Liver (tissue), 9 donors: ENCODE data around the gene DCUN1D1. TPM values are rescaled to one million over a fixed set of nuclear protein-coding genes. Genes with fewer than 3 reads are reported as not detected.

ENCODE experiments used
- DNase-seq: peaks from one replicate; pipeline ENCODE4 v3.0.0-alpha.2; 2017; ENCODE audit warnings: low spot score
- H3K27ac ChIP-seq, 2 donors: one replicate each; pipeline ENCODE4 v1.7.0; 2013; ENCODE audit warnings: inconsistent platforms in 2 of 2, low read length in 2 of 2, control low read depth in 1 of 2, low read depth in 1 of 2, mild to moderate bottlenecking in 1 of 2
- H3K27me3 ChIP-seq, 4 donors: one replicate each; pipeline versions ENCODE4 v1.6.1 to v1.7.0; 2013; ENCODE audit warnings: low read length in 3 of 4, inconsistent platforms in 1 of 4, mild to moderate bottlenecking in 1 of 4, moderate library complexity in 1 of 4; ENCODE audit not compliant: control insufficient read depth in 4 of 4, insufficient read depth in 4 of 4
- H3K36me3 ChIP-seq, 4 donors: one replicate each; pipeline versions ENCODE4 v1.6.1 to v1.7.0; 2013; ENCODE audit warnings: low read length in 3 of 4, mild to moderate bottlenecking in 3 of 4, low read depth in 1 of 4, moderate library complexity in 1 of 4; ENCODE audit not compliant: control insufficient read depth in 4 of 4, insufficient read depth in 3 of 4
- H3K4me1 ChIP-seq, 4 donors: one replicate each; pipeline versions ENCODE4 v1.6.1 to v1.7.0; 2013; ENCODE audit warnings: low read length in 3 of 4, mild to moderate bottlenecking in 3 of 4, moderate library complexity in 1 of 4; ENCODE audit not compliant: control insufficient read depth in 4 of 4, insufficient read depth in 4 of 4
- H3K4me3 ChIP-seq, 3 donors: one replicate each; pipeline versions ENCODE4 v1.6.1 to v1.7.0; 2013; ENCODE audit warnings: low read length in 3 of 3, control low read depth in 1 of 3, low read depth in 1 of 3, mild to moderate bottlenecking in 1 of 3
- H3K9ac ChIP-seq, 2 donors: one replicate each; pipeline ENCODE4 v1.7.0; 2013; ENCODE audit warnings: low read length in 2 of 2, mild to moderate bottlenecking in 2 of 2, moderate library complexity in 2 of 2, control low read depth in 1 of 2, low read depth in 1 of 2
- H3K9me3 ChIP-seq, 4 donors: one replicate each; pipeline versions ENCODE4 v1.6.1 to v1.7.0; 2013; ENCODE audit warnings: low read length in 3 of 4; ENCODE audit not compliant: control insufficient read depth in 4 of 4
- EGR1 ChIP-seq, 2 donors: IDR thresholded peaks; 2 replicates each; pipeline ENCODE4 v1.6.1; 2016 to 2018; ENCODE audit warnings: antibody characterized with exemption in 2 of 2, low read depth in 2 of 2
- FOXA2 ChIP-seq: IDR thresholded peaks from 2 replicates; pipeline ENCODE4 v1.6.1; 2016; ENCODE audit warnings: antibody characterized with exemption
- JUND ChIP-seq, 2 donors: IDR thresholded peaks; 2 replicates each; pipeline ENCODE4 v1.6.1; 2016; ENCODE audit warnings: antibody characterized with exemption in 2 of 2
- NR2F2 ChIP-seq: IDR thresholded peaks from 2 replicates; pipeline ENCODE4 v1.6.1; 2016; ENCODE audit warnings: antibody characterized with exemption
- RAD21 ChIP-seq, 2 donors: IDR thresholded peaks; 2 replicates each; pipeline ENCODE4 v1.6.1; 2016; ENCODE audit warnings: antibody characterized with exemption in 2 of 2, mild to moderate bottlenecking in 2 of 2
- RXRA ChIP-seq, 2 donors: IDR thresholded peaks; 2 replicates each; pipeline ENCODE4 v1.6.1; 2017 to 2018; ENCODE audit warnings: antibody characterized with exemption in 2 of 2, mild to moderate bottlenecking in 1 of 2
- SP1 ChIP-seq: IDR thresholded peaks from 2 replicates; pipeline ENCODE4 v1.6.1; 2018; ENCODE audit warnings: antibody characterized with exemption, mild to moderate bottlenecking
- TAF1 ChIP-seq: conservative IDR thresholded peaks from 2 replicates; pipeline ENCODE4 v1.6.1; 2016; ENCODE audit warnings: antibody characterized with exemption, mild to moderate bottlenecking
- WGBS: extraction: QIAGEN DNeasy Blood & Tissue Kit; methylation state at CpG from one replicate; pipeline ENCODE4 v1.1.7; 2013; 5-methylcytosine and 5-hydroxymethylcytosine counted together
- polyA plus RNA-seq, 2 donors: library from polyadenylated mRNA; stranded (reverse) in 1 of 2; unstranded in 1 of 2; fragments of 200-250 nt in 1 of 2; fragments of >200 nt in 1 of 2; fragmentation: Nextera tagmentation in 1 of 2; extraction: Ambion mirVana in 1 of 2; gene quantifications; one replicate each; pipeline versions ENCODE4 v1.2.1 to v1.2.3, GENCODE V29; 2013 to 2015
- total RNA-seq, 2 donors: library from RNA; depleted of rRNA; stranded (reverse); fragments of >200 nt; gene quantifications; one replicate each; pipeline ENCODE4 v1.2.3, GENCODE V29; 2014
- TF ChIP-seq, protein P1 (sequence below): IDR thresholded peaks from 2 replicates; pipeline ENCODE4 v1.6.1; 2016; ENCODE audit warnings: antibody characterized with exemption, mild to moderate bottlenecking
- TF ChIP-seq, protein P2 (sequence below): IDR thresholded peaks from 2 replicates; pipeline ENCODE4 v1.6.1; 2016; ENCODE audit warnings: antibody characterized with exemption
- TF ChIP-seq, protein P3 (sequence below): IDR thresholded peaks from 2 replicates; pipeline ENCODE4 v1.6.1; 2016; ENCODE audit warnings: antibody characterized with exemption
- TF ChIP-seq, protein P4 (sequence below): fragments of 150-350 bp; IDR thresholded peaks from 2 replicates; pipeline ENCODE4 v1.5.1; 2017; ENCODE audit warnings: improper control_type of control experiment, low read depth, low read length; ENCODE audit not compliant: missing input control
- donor health status: healthy.
- donor health status: healthy.
- donor health status: healthy.
- donor health status: healthy.
- donor health status: healthy.

The DCUN1D1 gene
- total and polyA plus RNA-seq, 4 donors, result 9.1 to 56.0 (median 23.5) TPM

DNA sequence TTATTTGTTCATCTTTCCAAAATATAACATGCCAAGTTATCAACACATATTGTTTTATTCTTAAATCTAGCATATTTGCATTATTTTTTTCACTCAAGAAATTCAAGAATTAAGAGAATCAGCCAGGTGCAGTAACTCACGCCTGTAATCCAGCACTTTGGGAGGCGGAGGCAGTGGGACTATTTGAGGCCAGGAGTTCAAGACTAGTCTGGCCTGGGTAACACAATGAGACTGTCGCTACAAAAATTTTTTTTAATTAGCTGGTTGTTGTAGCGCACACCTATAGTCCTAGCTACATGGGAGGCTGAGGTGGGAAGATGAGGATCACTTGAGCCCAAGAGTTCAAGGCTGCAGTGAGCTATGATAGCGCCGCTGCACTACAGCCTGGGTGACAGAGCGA, 10.5 kb downstream of the DCUN1D1 start:
- Histone ChIP-seq H3K9ac (no peak overlapping the region), H3K36me3 (no peaks in the 10 kb centered on the region), H3K4me1 (peaks cover 17 to 44% (median 29%) of the 10 kb centered on the region in 4 donors), H3K27me3 (no peaks in the 10 kb centered on the region), H3K27ac (no peak overlapping the region), H3K9me3 (no peaks in the 10 kb centered on the region), H3K4me3 (no peak overlapping the region)
- TF ChIP-seq, protein P1, sequence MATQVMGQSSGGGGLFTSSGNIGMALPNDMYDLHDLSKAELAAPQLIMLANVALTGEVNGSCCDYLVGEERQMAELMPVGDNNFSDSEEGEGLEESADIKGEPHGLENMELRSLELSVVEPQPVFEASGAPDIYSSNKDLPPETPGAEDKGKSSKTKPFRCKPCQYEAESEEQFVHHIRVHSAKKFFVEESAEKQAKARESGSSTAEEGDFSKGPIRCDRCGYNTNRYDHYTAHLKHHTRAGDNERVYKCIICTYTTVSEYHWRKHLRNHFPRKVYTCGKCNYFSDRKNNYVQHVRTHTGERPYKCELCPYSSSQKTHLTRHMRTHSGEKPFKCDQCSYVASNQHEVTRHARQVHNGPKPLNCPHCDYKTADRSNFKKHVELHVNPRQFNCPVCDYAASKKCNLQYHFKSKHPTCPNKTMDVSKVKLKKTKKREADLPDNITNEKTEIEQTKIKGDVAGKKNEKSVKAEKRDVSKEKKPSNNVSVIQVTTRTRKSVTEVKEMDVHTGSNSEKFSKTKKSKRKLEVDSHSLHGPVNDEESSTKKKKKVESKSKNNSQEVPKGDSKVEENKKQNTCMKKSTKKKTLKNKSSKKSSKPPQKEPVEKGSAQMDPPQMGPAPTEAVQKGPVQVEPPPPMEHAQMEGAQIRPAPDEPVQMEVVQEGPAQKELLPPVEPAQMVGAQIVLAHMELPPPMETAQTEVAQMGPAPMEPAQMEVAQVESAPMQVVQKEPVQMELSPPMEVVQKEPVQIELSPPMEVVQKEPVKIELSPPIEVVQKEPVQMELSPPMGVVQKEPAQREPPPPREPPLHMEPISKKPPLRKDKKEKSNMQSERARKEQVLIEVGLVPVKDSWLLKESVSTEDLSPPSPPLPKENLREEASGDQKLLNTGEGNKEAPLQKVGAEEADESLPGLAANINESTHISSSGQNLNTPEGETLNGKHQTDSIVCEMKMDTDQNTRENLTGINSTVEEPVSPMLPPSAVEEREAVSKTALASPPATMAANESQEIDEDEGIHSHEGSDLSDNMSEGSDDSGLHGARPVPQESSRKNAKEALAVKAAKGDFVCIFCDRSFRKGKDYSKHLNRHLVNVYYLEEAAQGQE, result no peak
- TF ChIP-seq, protein P2, sequence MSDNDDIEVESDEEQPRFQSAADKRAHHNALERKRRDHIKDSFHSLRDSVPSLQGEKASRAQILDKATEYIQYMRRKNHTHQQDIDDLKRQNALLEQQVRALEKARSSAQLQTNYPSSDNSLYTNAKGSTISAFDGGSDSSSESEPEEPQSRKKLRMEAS, result no peak
- no peak for TF ChIP-seq RXRA (IDR thresholded peaks at IDR 0.05)
- no peak for TF ChIP-seq FOXA2
- no peak for TF ChIP-seq JUND (IDR thresholded peaks at IDR 0.05)
- TF ChIP-seq, protein P3, sequence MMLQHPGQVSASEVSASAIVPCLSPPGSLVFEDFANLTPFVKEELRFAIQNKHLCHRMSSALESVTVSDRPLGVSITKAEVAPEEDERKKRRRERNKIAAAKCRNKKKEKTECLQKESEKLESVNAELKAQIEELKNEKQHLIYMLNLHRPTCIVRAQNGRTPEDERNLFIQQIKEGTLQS, result no peak
- no peak for TF ChIP-seq NR2F2
- TF ChIP-seq, protein P4, sequence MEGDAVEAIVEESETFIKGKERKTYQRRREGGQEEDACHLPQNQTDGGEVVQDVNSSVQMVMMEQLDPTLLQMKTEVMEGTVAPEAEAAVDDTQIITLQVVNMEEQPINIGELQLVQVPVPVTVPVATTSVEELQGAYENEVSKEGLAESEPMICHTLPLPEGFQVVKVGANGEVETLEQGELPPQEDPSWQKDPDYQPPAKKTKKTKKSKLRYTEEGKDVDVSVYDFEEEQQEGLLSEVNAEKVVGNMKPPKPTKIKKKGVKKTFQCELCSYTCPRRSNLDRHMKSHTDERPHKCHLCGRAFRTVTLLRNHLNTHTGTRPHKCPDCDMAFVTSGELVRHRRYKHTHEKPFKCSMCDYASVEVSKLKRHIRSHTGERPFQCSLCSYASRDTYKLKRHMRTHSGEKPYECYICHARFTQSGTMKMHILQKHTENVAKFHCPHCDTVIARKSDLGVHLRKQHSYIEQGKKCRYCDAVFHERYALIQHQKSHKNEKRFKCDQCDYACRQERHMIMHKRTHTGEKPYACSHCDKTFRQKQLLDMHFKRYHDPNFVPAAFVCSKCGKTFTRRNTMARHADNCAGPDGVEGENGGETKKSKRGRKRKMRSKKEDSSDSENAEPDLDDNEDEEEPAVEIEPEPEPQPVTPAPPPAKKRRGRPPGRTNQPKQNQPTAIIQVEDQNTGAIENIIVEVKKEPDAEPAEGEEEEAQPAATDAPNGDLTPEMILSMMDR, result no peak
- TF ChIP-seq RAD21 (IDR thresholded peaks at IDR 0.05), result no peak
- WGBS, result 87% methylated on average over 7 of the region's 7 CpGs
- DNase-seq, result no peak

DNA sequence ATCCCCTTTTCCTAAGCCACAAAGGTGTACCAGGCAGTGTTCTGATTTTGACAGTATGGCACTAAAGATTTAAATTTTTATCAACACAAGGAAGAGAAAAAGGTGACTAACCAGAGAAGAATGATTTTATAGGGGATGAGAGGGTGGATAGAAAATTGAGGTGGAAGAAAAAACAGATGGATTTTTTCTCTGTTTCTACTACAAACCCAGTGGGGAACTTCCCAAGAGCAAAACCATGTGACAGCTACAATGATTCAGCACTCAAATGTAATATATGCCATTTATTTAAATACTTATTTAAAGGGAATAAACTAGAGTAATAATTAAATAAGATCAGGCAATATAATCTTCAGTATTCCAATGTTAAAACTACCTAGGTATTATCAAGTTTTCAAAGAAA, 11.1 kb downstream of the DCUN1D1 start:
- no peak for TF ChIP-seq RXRA (IDR thresholded peaks at IDR 0.05)
- TF ChIP-seq TAF1, result no peak
- TF ChIP-seq, protein P4, result no peak
- no peak for TF ChIP-seq FOXA2
- TF ChIP-seq SP1, result no peak
- no peak for TF ChIP-seq EGR1 (IDR thresholded peaks at IDR 0.05; ENCODE audit: low read depth in 2 of 2)
- Histone ChIP-seq H3K27me3 (no peaks in the 10 kb centered on the region), H3K9me3 (no peaks in the 10 kb centered on the region), H3K4me1 (peaks cover 17 to 44% (median 29%) of the 10 kb centered on the region in 4 donors), H3K4me3 (no peak overlapping the region), H3K9ac (no peak overlapping the region), H3K36me3 (no peaks in the 10 kb centered on the region), H3K27ac (no peak overlapping the region)
- DNase-seq, result no peak
